GM18861 (cell line): ENCODE results near the gene LTBP4.
A peak's percentile ranks its signal among the peaks of the same experiment; 100 is the strongest.
"Not testable (repeated sequence)": the region's sequence is repeated elsewhere in the genome, so short reads cannot be mapped to it uniquely, and the experiment has no call there.

Source experiments
- ATAC-seq: cut with Tn5 transposase; IDR thresholded peaks from one replicate; pipeline ENCODE4 v1.9.1; 2021; ENCODE audit not compliant: unreplicated experiment

The LTBP4 gene, protein sequence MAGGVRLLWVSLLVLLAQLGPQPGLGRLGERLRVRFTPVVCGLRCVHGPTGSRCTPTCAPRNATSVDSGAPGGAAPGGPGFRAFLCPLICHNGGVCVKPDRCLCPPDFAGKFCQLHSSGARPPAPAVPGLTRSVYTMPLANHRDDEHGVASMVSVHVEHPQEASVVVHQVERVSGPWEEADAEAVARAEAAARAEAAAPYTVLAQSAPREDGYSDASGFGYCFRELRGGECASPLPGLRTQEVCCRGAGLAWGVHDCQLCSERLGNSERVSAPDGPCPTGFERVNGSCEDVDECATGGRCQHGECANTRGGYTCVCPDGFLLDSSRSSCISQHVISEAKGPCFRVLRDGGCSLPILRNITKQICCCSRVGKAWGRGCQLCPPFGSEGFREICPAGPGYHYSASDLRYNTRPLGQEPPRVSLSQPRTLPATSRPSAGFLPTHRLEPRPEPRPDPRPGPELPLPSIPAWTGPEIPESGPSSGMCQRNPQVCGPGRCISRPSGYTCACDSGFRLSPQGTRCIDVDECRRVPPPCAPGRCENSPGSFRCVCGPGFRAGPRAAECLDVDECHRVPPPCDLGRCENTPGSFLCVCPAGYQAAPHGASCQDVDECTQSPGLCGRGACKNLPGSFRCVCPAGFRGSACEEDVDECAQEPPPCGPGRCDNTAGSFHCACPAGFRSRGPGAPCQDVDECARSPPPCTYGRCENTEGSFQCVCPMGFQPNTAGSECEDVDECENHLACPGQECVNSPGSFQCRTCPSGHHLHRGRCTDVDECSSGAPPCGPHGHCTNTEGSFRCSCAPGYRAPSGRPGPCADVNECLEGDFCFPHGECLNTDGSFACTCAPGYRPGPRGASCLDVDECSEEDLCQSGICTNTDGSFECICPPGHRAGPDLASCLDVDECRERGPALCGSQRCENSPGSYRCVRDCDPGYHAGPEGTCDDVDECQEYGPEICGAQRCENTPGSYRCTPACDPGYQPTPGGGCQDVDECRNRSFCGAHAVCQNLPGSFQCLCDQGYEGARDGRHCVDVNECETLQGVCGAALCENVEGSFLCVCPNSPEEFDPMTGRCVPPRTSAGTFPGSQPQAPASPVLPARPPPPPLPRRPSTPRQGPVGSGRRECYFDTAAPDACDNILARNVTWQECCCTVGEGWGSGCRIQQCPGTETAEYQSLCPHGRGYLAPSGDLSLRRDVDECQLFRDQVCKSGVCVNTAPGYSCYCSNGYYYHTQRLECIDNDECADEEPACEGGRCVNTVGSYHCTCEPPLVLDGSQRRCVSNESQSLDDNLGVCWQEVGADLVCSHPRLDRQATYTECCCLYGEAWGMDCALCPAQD (N-terminal part only)

DNA sequence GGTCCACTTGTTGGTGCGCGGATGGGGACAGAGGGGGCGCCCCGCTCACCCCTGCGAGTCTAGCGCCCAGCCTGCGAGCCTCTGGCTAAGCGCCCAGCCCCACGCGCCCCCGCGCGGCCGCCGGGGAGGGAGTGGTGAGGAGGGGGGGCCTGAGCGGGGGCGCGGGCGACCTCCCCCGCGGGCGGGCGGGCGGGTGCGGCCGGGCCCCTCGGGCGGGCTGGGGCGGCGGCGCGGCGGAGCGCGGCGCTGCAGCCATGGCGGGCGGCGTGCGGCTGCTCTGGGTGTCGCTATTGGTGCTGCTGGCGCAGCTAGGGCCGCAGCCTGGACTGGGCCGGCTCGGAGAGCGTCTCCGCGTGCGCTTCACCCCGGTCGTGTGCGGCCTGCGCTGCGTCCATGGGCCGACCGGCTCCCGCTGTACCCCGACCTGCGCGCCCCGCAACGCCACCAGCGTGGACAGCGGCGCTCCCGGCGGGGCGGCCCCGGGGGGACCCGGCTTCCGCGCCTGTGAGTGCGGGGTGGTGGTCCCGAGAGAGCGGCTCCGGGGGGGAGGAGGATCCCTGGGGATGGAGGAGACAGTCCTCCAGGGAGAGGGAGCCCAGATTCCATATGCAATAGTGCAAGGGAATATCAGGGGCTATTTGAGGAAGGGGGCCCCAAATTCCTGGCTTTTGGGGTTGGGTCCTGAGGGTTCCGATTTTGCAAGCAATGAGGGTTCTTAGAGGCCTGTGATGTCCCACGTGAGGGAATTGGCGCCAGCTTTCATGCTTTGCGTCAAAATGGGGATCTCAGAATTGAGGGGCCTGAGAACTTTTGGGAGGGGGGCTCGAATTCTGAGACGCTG is at the start of gene LTBP4:
Gene LTBP4, plus strand, starts transcription at position 236 of the 841 bp plus-strand sequence. Its CDS starts 19 bp downstream, at position 255.
- ATAC-seq: no peak

DNA sequence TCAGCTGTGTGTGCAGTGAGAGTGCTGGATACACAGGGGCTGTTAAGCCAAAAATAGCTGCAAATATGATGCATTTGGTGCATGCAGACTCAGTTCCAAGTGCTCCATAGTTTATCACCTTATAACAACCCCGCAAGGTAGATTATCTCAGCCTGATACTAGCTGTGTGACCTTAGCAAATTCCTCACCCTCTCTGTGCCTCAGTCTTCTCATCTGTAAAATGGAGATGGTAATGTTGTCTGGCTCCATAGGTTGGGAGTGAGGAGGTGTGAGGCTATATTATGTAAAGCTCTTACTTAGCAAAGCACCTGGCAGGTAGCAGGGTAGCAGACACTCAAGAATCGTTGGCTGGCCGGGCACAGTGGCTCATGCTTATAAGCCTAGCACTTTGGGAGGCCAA is 48.3 kb upstream of the LTBP4 start:
- ATAC-seq: no peak

DNA sequence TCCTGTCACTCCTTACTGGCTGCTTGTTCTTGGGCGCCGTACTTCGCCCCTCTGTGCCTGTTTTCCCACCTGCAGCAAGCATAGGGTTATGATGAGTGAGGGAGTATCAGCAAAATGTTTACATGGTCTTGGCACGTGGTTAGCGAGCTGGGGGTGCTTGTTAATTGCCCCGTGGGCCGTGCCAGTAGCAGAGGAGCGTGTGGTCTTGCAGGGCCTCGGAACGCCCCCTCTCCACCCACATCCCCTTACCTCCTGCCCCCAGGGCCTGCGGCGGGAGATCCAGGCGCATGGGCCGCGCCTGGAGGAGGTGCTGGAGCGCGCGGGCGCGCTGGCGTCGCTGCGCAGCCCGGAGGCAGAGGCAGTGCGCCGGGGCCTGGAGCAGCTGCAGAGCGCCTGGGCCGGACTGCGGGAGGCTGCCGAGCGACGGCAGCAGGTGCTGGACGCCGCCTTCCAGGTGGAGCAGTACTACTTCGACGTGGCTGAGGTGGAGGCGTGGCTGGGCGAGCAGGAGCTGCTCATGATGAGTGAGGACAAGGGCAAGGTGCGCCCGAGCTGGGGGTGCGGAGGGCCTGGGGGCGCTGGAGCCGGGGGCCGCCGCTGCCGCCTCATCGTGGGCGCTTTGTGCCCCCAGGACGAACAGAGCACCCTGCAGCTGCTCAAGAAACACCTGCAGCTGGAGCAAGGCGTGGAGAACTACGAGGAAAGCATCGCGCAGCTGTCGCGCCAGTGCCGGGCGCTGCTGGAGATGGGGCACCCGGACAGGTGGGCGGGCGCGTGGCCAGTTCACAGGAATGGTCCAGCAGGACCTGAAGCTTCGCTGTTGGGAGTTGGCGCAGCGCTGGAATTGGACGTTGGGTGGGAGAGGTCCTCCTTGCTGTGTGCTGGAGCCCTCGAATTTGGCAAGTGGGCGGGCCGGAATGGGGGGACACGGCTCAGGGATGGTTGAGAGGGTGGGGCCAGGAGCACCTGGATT is 47.0 kb upstream of the LTBP4 start:
- ATAC-seq: no peak

DNA sequence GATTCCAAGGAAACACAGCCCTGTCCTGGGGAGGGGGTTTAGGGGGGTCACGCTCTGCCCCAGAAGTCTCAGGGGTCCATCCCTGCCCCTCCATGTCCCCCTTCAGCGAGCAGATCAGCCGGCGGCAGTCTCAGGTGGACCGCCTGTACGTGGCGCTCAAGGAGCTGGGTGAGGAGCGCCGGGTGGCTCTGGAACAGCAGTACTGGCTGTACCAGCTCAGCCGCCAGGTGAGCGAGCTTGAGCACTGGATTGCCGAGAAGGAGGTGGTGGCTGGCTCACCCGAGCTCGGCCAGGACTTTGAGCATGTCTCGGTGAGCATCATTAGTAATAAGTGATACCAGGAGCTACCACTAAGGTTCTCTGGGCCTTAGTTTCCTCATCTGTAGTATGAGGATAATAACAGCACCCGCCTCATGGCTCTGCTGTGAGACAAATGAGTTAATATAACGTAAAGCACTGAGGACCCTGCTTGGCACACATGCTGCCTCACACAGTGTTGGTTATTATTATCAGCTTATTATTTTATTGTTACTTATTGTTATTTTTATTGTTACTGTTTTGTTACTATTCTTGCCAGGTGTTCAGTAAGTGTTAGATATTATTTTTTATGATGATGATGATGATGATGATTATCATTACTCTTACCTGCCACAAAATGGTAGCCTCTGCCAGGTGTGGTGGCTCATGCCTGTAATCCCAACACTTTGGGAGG is 45.0 kb upstream of the LTBP4 start:
- no peak for ATAC-seq

DNA sequence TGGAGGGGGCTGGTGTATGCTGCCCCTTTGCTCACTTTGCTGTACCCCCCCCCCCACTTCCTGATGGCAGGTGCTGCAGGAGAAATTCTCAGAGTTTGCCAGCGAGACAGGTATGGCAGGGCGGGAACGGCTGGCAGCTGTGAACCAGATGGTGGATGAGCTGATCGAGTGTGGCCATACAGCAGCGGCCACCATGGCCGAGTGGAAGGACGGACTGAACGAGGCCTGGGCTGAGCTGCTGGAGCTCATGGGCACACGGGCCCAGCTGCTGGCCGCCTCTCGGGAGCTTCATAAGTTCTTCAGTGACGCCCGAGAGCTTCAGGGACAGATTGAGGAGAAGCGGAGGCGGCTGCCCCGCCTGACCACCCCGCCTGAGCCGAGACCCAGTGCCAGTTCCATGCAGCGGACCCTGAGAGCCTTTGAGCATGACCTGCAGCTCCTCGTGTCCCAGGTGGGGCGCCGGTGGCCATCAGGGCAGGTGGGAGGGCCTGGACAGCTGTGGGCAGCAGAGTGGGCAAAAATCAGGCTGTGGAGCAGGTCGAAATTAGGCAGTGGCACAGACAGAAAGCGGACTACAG is 44.1 kb upstream of the LTBP4 start:
- ATAC-seq: no peak

DNA sequence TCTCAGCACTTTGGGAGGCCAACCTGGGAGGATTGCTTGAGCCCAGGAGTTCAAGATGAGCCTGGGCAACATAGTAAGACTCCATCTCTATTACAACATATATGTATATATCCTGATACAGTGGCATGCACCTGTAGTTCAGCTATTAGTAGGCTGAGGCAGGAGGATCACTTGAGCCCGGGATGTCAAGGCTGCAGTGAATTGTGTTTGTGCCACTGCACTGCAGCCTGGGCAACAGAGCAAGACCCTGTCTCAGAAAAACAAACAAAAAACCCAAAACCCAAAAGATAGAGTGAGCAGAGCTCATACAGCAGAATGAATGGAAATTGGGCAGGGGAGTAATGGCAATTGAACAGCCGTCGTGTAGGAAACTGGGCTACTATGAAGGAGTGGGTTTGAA is 41.8 kb upstream of the LTBP4 start:
- ATAC-seq: no peak

DNA sequence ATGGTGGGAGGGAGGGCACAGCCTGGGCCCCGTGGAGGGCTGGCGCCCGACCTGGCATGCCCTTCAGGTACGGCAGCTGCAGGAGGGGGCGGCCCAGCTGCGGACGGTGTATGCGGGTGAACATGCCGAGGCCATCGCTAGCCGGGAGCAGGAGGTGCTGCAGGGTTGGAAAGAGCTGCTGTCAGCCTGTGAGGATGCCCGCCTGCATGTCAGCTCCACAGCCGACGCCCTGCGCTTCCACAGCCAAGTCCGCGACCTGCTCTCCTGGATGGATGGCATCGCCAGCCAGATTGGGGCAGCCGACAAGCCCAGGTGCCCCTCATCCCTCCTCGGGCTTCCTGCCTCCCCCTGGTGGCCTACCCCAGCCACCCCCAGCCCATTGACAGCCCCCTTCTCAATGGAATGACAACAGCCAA is 41.1 kb upstream of the LTBP4 start:
- no peak for ATAC-seq

DNA sequence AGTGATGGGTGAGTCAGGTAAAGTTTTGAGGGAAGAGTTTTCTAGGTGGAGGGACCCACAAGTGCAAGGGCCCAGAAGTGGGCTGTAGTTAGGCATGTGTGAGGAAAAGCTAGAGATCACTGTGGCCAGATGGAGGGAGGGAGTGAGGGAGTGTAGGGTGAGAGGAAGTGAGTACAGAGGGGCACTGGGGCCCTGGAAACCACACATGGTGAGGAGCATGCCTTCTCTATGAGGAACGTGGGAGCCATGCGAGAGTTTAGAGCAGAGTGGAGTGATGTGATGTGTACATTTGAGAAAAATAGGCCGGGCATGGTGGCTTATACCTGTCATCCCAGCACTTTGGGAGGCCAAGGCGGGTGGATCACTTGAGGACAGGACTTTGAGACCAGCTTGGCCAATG is 39.2 kb upstream of the LTBP4 start:
- ATAC-seq: no peak

DNA sequence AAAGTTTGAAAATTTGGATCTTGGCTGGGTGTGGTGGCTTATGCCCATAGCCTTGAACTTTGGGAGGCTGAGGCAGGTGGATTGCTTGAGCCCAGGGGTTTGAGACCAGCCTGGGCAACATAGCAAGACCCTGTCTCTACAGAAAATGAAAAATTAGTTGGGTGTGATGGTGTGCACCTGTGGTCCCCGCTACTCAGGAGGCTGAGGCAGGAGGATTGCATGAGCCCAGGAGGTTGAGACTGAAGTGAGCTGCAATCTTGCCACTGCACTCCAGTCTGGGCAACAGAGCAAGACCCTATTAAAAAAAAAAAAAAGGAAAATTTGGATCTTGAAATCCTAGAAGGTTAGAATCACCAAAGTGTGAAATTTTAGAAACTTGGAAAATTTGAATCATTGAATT is 36.6 kb upstream of the LTBP4 start:
- not testable (repeated sequence) for ATAC-seq

DNA sequence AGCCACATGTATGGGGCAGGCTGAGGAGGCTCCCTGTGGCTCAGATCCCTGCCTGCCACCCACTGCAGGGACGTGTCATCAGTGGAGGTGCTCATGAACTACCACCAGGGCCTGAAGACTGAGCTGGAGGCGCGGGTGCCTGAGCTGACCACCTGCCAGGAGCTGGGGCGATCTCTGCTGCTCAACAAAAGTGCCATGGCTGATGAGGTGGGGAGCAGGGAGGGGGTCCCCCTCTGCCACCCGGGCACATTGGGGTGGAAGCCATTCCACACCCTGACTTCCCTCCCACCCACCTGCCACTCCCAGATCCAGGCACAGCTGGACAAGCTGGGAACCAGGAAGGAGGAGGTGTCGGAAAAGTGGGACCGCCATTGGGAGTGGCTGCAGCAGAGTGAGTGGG is 35.8 kb upstream of the LTBP4 start:
- no peak for ATAC-seq

DNA sequence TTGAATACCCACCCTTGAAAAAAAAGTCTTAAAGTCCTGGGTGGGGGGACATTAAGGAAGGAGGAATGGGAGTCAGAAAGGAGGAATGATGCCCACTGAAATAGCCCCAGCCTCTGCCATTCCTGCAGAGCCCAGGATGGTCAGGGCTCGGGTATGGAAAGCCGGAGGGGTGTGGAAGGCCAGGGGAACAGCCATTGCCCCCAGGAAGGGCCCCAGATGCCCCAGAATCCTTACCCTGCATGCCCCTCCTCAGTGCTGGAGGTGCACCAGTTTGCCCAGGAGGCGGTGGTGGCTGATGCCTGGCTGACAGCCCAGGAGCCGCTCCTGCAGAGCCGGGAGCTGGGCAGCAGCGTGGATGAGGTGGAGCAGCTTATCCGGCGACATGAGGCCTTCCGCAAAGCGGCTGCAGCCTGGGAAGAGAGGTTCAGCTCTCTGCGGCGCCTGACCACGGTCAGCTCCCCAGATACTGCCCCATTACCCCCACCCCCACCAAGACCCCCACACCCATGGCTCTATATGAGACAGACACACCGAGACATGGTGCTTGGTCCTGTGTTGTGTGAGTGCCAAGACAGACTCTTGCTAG is 35.2 kb upstream of the LTBP4 start:
- ATAC-seq: no peak

DNA sequence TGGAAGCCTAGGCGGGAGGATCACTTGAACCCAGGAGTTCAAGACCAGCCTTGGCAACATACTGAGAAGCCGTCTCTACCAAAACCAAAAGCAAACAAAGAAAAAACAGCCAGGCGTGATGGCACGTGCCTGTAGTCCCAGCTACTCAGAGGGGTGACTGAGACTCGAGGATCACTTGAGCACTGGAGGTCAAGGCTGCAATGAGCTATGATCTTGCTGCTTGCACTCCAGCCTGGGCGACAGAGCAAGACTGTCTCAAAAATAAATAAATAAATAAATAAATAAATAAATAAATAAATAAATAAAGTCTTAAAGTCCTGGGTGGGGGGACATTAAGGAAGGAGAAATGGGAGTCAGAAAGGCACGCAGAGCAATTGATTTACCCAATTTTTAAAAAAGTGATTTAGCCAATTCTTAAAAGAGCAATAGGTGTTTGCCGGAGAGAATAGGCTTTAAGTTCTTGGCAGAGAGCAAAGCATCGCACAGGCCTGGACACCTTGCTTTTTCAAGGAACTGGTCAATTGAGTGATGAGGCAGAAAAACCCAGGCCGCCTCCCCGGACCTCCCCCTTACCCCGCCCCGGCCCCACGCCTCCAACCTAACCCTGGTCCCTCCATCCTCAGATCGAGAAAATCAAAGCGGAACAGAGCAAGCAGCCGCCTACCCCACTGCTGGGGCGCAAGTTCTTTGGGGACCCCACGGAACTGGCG is 34.0 kb upstream of the LTBP4 start:
- ATAC-seq: no peak

DNA sequence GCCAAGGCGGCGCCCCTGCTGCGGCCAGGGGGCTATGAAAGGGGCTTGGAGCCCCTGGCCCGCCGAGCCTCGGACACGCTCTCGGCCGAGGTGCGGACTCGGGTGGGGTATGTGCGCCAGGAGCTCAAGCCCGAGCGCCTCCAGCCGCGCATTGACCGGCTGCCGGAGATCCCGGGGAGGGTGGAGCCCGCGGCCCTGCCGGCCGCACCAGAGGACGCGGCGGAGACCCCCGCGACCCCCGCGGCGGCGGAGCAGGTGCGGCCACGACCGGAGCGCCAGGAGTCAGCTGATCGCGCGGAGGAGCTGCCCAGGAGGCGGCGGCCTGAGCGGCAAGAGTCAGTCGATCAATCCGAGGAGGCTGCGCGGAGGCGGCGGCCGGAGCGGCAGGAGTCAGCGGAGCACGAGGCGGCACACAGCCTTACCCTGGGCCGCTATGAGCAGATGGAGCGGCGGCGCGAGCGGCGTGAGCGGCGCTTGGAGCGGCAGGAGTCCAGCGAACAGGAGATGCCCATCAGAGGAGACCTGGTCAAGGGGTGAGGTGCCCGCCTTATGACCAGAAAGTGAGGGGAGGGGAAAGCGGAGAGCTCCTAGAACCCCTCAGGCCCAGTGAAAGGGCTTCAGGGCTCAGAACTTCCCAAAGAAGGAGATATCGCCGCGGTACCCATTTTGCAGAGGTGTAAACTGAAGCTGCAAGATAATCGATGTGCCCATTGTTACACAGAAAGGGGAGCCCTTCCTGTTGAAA is 33.2 kb upstream of the LTBP4 start:
- no peak for ATAC-seq

DNA sequence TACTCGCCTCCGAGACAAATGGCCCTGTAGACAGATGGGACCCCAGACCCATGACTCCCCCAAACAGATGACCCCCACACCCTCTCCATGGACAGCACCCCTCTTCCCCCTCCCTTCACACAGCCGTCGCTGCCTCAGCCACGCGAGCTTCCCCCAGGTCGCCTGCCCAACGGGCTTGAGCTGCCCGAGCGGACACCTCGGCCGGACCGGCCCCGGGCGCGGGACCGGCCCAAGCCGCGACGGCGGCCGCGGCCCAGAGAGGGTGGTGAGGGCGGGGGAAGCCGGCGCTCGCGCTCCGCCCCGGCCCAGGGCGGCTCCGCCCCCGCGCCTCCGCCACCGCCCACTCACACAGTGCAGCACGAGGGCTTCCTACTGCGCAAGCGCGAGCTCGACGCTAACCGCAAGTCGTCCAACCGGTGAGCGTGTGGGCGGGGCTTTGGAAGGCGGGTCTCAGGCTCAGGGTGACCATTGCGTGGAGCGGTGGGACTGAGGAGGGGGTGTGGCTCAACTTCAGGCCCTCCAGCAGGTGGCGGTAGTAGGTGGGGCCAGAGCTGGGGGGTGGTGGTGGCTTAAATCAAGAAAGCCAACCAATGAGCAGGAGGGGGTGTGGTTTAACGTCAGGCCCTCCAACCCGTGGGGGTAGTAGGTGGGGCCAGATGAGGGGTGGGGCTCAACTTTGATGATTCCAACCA is 30.7 kb upstream of the LTBP4 start:
- ATAC-seq: peak; percentile 82

DNA sequence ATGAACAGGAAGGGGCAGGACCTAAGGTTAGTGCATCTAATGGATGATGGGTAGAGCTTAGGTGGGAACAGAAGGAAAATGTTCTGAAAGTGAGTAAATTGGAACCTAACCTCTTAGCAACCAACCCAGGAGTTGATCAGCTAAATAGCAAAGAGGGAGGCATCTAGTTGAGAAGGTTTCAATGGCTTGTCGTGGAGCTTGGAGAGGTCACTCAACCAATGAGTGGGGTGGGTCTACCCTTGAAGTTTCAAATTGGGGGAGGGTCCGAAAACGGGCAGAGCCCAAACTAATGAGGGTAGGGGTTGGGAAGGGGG is 30.2 kb upstream of the LTBP4 start:
- no peak for ATAC-seq
